B cell (primary cell): ENCODE results near the gene NPBWR2. TPM values are rescaled to one million over a fixed set of nuclear protein-coding genes. Genes with fewer than 3 reads are reported as not detected.

Experiments
- ATAC-seq: fragments of 200-7000 bp; cut with Tn5 transposase; one replicate; pipeline ENCODE4 v1.10.0; 2021; ENCODE audit warnings: low read depth, mild to moderate bottlenecking, moderate number of reproducible peaks, moderate library complexity
- CTCF ChIA-PET: fragments of 350-600 bp; sonication (Branson Sonifier 250); formaldehyde crosslinking; loops from one replicate; lab custom pipeline; 2021; ENCODE audit warnings: antibody characterized with exemption, inconsistent platforms; lab: Charles Lee
- POLR2A ChIA-PET: fragments of 350-600 bp; sonication (Branson Sonifier 250); formaldehyde crosslinking; loops from one replicate; lab custom pipeline; 2021; ENCODE audit warnings: antibody characterized with exemption; lab: Charles Lee
- DNase-seq: peaks from one replicate; pipeline ENCODE4 v3.0.0; 2013
- H2AFZ ChIP-seq: 2 replicates; pipeline ENCODE4 v1.6.1; 2012; ENCODE audit warnings: mild to moderate bottlenecking, low read depth, low read length; ENCODE audit not compliant: insufficient read depth, poor library complexity, severe bottlenecking
- H3K27ac ChIP-seq, 2 donors: 1 replicate in 1 of 2; 2 replicates in 1 of 2; pipeline ENCODE4 v1.5.1; 2012 to 2013; ENCODE audit warnings: low read length in 2 of 2, mild to moderate bottlenecking in 2 of 2, moderate library complexity in 1 of 2
- H3K27me3 ChIP-seq, 4 experiments: fragments of 200-600 bp in 1 of 4; sonication (generic) in 1 of 4; replicated peaks in 1 of 4; 1 replicate in 2 of 4; 2 replicates in 2 of 4; pipeline versions ENCODE4 v1.6.1 to v1.7.0; 2013 to 2016; ENCODE audit warnings: low read length in 3 of 4, mild to moderate bottlenecking in 2 of 4, mixed read lengths in 1 of 4, moderate library complexity in 1 of 4; ENCODE audit not compliant: insufficient read depth in 4 of 4, control insufficient read depth in 3 of 4; ENCODE audit errors: control extremely low read depth in 1 of 4
- H3K36me3 ChIP-seq, 2 experiments: replicated peaks in 1 of 2; 1 replicate in 1 of 2; 2 replicates in 1 of 2; pipeline versions ENCODE4 v1.6.1 to v1.7.1; 2013; ENCODE audit warnings: low read length in 1 of 2; ENCODE audit not compliant: insufficient read depth in 2 of 2, control insufficient read depth in 1 of 2; ENCODE audit errors: control extremely low read depth in 1 of 2, extremely low read depth in 1 of 2
- H3K4me1 ChIP-seq, 2 donors: fragments of 200-600 bp in 1 of 2; sonication (generic) in 1 of 2; 1 replicate in 1 of 2; 2 replicates in 1 of 2; pipeline versions ENCODE4 v1.5.1 to v1.6.1; 2013 to 2017; ENCODE audit warnings: low read length in 2 of 2; ENCODE audit not compliant: control insufficient read depth in 2 of 2, insufficient read depth in 2 of 2
- H3K4me2 ChIP-seq: replicated peaks from 2 replicates; pipeline ENCODE3; 2012; ENCODE audit warnings: mild to moderate bottlenecking, low read depth, low read length; ENCODE audit not compliant: poor library complexity, severe bottlenecking
- H3K4me3 ChIP-seq, 5 experiments: fragments of 200-600 bp in 1 of 5; sonication (generic) in 1 of 5; 1 replicate in 3 of 5; 2 replicates in 2 of 5; pipeline versions ENCODE4 v1.5.1 to v1.7.0; 2011 to 2016; ENCODE audit warnings: low read length in 4 of 5, mild to moderate bottlenecking in 4 of 5, low read depth in 2 of 5, control low read depth in 1 of 5, moderate library complexity in 1 of 5; ENCODE audit not compliant: insufficient read depth in 1 of 5; ENCODE audit errors: control extremely low read depth in 1 of 5, extremely low read depth in 1 of 5
- H3K79me2 ChIP-seq: fragments of 200-600 bp; sonication (generic); one replicate; pipeline ENCODE4 v1.6.0; 2016; ENCODE audit warnings: low read length; ENCODE audit not compliant: control insufficient read depth, insufficient read depth
- H3K9ac ChIP-seq: fragments of 200-600 bp; sonication (generic); 2 replicates; pipeline ENCODE4 v1.6.1; 2017; ENCODE audit warnings: mild to moderate bottlenecking, low read length, moderate library complexity
- H3K9me3 ChIP-seq, 3 donors: one replicate each; pipeline versions ENCODE4 v1.6.1 to v1.7.1; 2013; ENCODE audit warnings: low read length in 2 of 3; ENCODE audit not compliant: control insufficient read depth in 2 of 3, insufficient read depth in 1 of 3; ENCODE audit errors: control extremely low read depth in 1 of 3
- H4K20me1 ChIP-seq: 2 replicates; pipeline ENCODE4 v1.6.0; 2012; ENCODE audit warnings: mild to moderate bottlenecking, low read length; ENCODE audit not compliant: insufficient read depth, control insufficient read depth, poor library complexity, severe bottlenecking
- H3K27ac Mint-ChIP-seq: one replicate; pipeline ENCODE4 v1.8.0; 2021; ENCODE audit warnings: mixed read lengths
- H3K27me3 Mint-ChIP-seq: one replicate; pipeline ENCODE4 v1.8.0; 2021; ENCODE audit warnings: mixed read lengths
- H3K4me1 Mint-ChIP-seq: one replicate; pipeline ENCODE4 v1.8.0; 2021; ENCODE audit warnings: mixed read lengths
- H3K4me3 Mint-ChIP-seq: one replicate; pipeline ENCODE4 v1.8.0; 2021; ENCODE audit warnings: mixed read lengths
- H3K9me3 Mint-ChIP-seq: one replicate; pipeline ENCODE4 v1.8.0; 2022; ENCODE audit warnings: mixed read lengths; ENCODE audit not compliant: insufficient read depth
- EZH2 ChIP-seq: IDR thresholded peaks from 2 replicates; pipeline ENCODE4 v1.6.1; 2012; ENCODE audit warnings: borderline replicate concordance, low read depth, mild to moderate bottlenecking, moderate library complexity, low read length; ENCODE audit not compliant: insufficient read depth, poor library complexity, severe bottlenecking
- WGBS: methylation state at CpG from one replicate; pipeline ENCODE4 v1.1.5; 2013; ENCODE audit warnings: missing lambda C conversion rate; ENCODE audit not compliant: insufficient coverage; 5-methylcytosine and 5-hydroxymethylcytosine counted together
- intact Hi-C: fragments of 100-400 bp; cut with micrococcal nuclease; formaldehyde crosslinking; loops from one replicate; pipeline ENCODE4 v1.10.0; 2022
- polyA plus RNA-seq: library from polyadenylated mRNA; depleted of rRNA; stranded (reverse); fragments of >200 nt; gene quantifications from 2 replicates; pipeline ENCODE4 v1.2.3, GENCODE V29; 2012
- total RNA-seq, 2 donors: library from RNA; stranded (reverse); fragments of 120-200 nt in 1 of 2; gene quantifications; 1 replicate in 1 of 2; 2 replicates in 1 of 2; pipeline versions ENCODE4 v1.2.3 to v1.2.4, GENCODE V29; 2013 to 2022
- TF ChIP-seq, protein P1 (sequence below): fragments of 200-600 bp; IDR thresholded peaks from one replicate; pipeline ENCODE4 v1.8.0; 2022; ENCODE audit warnings: antibody characterized with exemption, mild to moderate bottlenecking

The NPBWR2 gene
- total and polyA plus RNA-seq, 2 donors (not counting 1 experiment from before 2014, with no cell fraction given), result 0.21 TPM; not detected in 1

GRCh38 chr20:64149809-64150560 is 42.6 kb upstream of the NPBWR2 start:
- Mint-ChIP-seq H3K27me3 (peaks cover 5% of the 10 kb centered on the region), H3K9me3 (peaks cover 3% of the 10 kb centered on the region), H3K4me3 (no peak overlapping the region), H3K4me1 (no peaks in the 10 kb centered on the region), H3K27ac (no peak overlapping the region)
- TF ChIP-seq, protein P1, sequence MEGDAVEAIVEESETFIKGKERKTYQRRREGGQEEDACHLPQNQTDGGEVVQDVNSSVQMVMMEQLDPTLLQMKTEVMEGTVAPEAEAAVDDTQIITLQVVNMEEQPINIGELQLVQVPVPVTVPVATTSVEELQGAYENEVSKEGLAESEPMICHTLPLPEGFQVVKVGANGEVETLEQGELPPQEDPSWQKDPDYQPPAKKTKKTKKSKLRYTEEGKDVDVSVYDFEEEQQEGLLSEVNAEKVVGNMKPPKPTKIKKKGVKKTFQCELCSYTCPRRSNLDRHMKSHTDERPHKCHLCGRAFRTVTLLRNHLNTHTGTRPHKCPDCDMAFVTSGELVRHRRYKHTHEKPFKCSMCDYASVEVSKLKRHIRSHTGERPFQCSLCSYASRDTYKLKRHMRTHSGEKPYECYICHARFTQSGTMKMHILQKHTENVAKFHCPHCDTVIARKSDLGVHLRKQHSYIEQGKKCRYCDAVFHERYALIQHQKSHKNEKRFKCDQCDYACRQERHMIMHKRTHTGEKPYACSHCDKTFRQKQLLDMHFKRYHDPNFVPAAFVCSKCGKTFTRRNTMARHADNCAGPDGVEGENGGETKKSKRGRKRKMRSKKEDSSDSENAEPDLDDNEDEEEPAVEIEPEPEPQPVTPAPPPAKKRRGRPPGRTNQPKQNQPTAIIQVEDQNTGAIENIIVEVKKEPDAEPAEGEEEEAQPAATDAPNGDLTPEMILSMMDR, result no peak
- no peak for TF ChIP-seq EZH2
- DNase-seq (no peak), ATAC-seq (no peak)
- POLR2A ChIA-PET, result no interaction called here
- Histone ChIP-seq H3K9ac (no peak overlapping the region), H3K79me2 (no peaks in the 10 kb centered on the region), H3K4me3 (no peak overlapping the region), H3K27ac (no peak overlapping the region), H4K20me1 (no peaks in the 10 kb centered on the region), H2AFZ (no peak overlapping the region), H3K27me3 (peaks cover 0 to 16% (median 0%) of the 10 kb centered on the region in 4 experiments), H3K9me3 (peaks cover 0 to 33% (median 6%) of the 10 kb centered on the region in 3 donors), H3K4me1 (no peaks in the 10 kb centered on the region), H3K36me3 (no peaks in the 10 kb centered on the region), H3K4me2 (no peak overlapping the region)
- intact Hi-C loops, result no loop called here
- 89% methylated on average over 26 of the region's 26 CpGs for WGBS
- CTCF ChIA-PET, result no interaction called here

DNA sequence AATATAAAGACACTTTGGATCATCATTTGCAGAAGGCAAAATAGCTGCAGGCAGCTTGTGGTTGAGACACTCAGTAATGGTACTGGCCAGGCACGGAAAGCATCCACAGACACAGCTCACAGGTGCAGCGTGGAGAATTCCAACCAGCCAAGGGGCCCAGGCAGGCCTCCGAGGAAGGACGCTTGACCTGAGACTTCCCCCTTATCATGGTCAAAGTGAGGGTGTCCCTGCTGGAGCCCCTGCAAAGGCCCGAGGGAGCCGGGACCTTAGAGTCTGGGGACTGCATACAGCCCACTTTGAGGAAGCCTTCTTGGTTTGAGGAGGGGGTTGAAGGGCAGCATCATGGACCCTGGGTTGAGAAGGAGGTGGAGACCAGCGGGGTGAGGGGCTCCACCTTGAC is 41.8 kb upstream of the NPBWR2 start:
- intact Hi-C loops, result no loop called here
- Histone ChIP-seq H3K27ac (no peak overlapping the region), H3K4me3 (no peak overlapping the region), H3K4me1 (no peaks in the 10 kb centered on the region), H2AFZ (no peak overlapping the region), H3K9me3 (peaks cover 0 to 40% (median 9%) of the 10 kb centered on the region in 3 donors), H3K9ac (no peak overlapping the region), H3K27me3 (peaks cover 0 to 16% (median 0%) of the 10 kb centered on the region in 4 experiments), H3K36me3 (no peaks in the 10 kb centered on the region), H4K20me1 (no peaks in the 10 kb centered on the region), H3K79me2 (no peaks in the 10 kb centered on the region), H3K4me2 (no peak overlapping the region)
- Mint-ChIP-seq H3K4me3 (no peak overlapping the region), H3K27ac (no peak overlapping the region), H3K9me3 (peaks cover 5% of the 10 kb centered on the region), H3K4me1 (no peaks in the 10 kb centered on the region), H3K27me3 (peaks cover 7% of the 10 kb centered on the region)
- WGBS, result 77% methylated on average over 5 of the region's 7 CpGs
- DNase-seq (no peak), ATAC-seq (no peak)
- ChIA-PET CTCF (no interaction called here), POLR2A (no interaction called here)
- TF ChIP-seq EZH2, result no peak
- TF ChIP-seq, protein P1, result no peak
